Activated naive CD4-positive, alpha-beta T cell treated with anti-CD3 and anti-CD28 coated beads, Interleukin-2, amount 50 U/mL, for 72 hours (primary cell): Measurements from ENCODE around the gene C21orf91. TPM values are rescaled to one million over a fixed set of nuclear protein-coding genes. Genes with fewer than 3 reads are reported as not detected.

ENCODE experiments used
- ATAC-seq, 2 donors: fragments of 150-1000 bp; cut with Tn5 transposase; 2 replicates each; pipeline ENCODE4 v1.10.0; 2021; ENCODE audit warnings: mild to moderate bottlenecking in 2 of 2, moderate library complexity in 2 of 2
- DNase-seq, 2 donors: peaks; one replicate each; pipeline ENCODE4 v3.0.0; 2021 to 2022; ENCODE audit warnings: low spot score in 2 of 2
- H3K27ac Mint-ChIP-seq, 2 donors: one replicate each; pipeline ENCODE4 v1.8.0; 2022; ENCODE audit warnings: mild to moderate bottlenecking in 2 of 2, mixed read lengths in 2 of 2
- H3K36me3 Mint-ChIP-seq, 2 donors: one replicate each; pipeline ENCODE4 v1.8.0; 2022; ENCODE audit warnings: mixed read lengths in 2 of 2
- H3K9me3 Mint-ChIP-seq, 2 donors: one replicate each; pipeline ENCODE4 v1.8.0; 2022; ENCODE audit warnings: mixed read lengths in 2 of 2
- total RNA-seq, 2 donors: library from RNA; stranded (reverse); gene quantifications; one replicate each; pipeline ENCODE4 v1.2.3, GENCODE V29; 2022

The C21orf91 gene
- total RNA-seq, 2 donors from 2014 or later = 14.4 to 24.4 TPM

- peak overlapping the region in 1 of 2 donors; percentile 60 for H3K27ac Mint-ChIP-seq
- H3K36me3 Mint-ChIP-seq = peaks cover 39 to 72% of the 10 kb centered on the region in 2 donors
- DNase-seq (no peak), ATAC-seq (no peak)
- H3K9me3 Mint-ChIP-seq = peaks cover 6 to 13% of the 10 kb centered on the region in 2 donors
Measured at GRCh38 chr21:17813353-17813752, 5.8 kb downstream of the C21orf91 start.

GRCh38 chr21:17805966-17806365 is 13.2 kb downstream of the C21orf91 start:
- Mint-ChIP-seq H3K9me3 (peaks cover 12 to 27% of the 10 kb centered on the region in 2 donors), H3K36me3 (peaks cover 41 to 82% of the 10 kb centered on the region in 2 donors), H3K27ac (peak overlapping the region in 1 of 2 donors; percentile 61)
- ATAC-seq = no peak
- no peak for DNase-seq

- DNase-seq = no peak
- Mint-ChIP-seq H3K36me3 (peaks cover 29 to 62% of the 10 kb centered on the region in 2 donors), H3K9me3 (peaks cover 7 to 15% of the 10 kb centered on the region in 2 donors), H3K27ac (no peak overlapping the region)
- ATAC-seq = no peak
Measured at GRCh38 chr21:17803536-17803935, 15.6 kb downstream of the C21orf91 start.

- peak in 1 of 2 donors; percentile 69 for ATAC-seq
- H3K27ac Mint-ChIP-seq = no peak overlapping the region
- no peak for DNase-seq
Measured at GRCh38 chr21:17802572-17802971, 16.6 kb downstream of the C21orf91 start.

GRCh38 chr21:17799414-17800164 is 19.6 kb downstream of the C21orf91 start:
- no peak overlapping the region for H3K27ac Mint-ChIP-seq
- ATAC-seq = no peak
- H3K36me3 Mint-ChIP-seq = peaks cover 8 to 46% of the 10 kb centered on the region in 2 donors
- H3K9me3 Mint-ChIP-seq = no peaks in the 10 kb centered on the region
- DNase-seq = no peak

More at GRCh38 chr21:17802572-17802971, 16.6 kb downstream of the C21orf91 start:
- Mint-ChIP-seq H3K36me3 (peaks cover 19 to 52% of the 10 kb centered on the region in 2 donors), H3K9me3 (peaks cover 4 to 12% of the 10 kb centered on the region in 2 donors)

- Mint-ChIP-seq H3K36me3 (peaks cover 8 to 38% of the 10 kb centered on the region in 2 donors), H3K27ac (no peak overlapping the region), H3K9me3 (no peaks in the 10 kb centered on the region)
- ATAC-seq (no peak), DNase-seq (no peak)
Measured at GRCh38 chr21:17798796-17799195, 20.4 kb downstream of the C21orf91 start.

- H3K36me3 Mint-ChIP-seq = peaks cover 13 to 32% of the 10 kb centered on the region in 2 donors
- no peak overlapping the region for H3K27ac Mint-ChIP-seq
- no peaks in the 10 kb centered on the region for H3K9me3 Mint-ChIP-seq
- DNase-seq (no peak), ATAC-seq (no peak)
Measured at GRCh38 chr21:17797967-17798366, 21.2 kb downstream of the C21orf91 start.

GRCh38 chr21:17796503-17796902 is 22.7 kb downstream of the C21orf91 start:
- peak overlapping the region in 1 of 2 donors; percentile 55 for H3K27ac Mint-ChIP-seq
- DNase-seq (no peak), ATAC-seq (no peak)
- no peaks in the 10 kb centered on the region for H3K9me3 Mint-ChIP-seq
- peaks cover 5 to 26% of the 10 kb centered on the region in 2 donors for H3K36me3 Mint-ChIP-seq

GRCh38 chr21:17796037-17796403 is 23.1 kb downstream of the C21orf91 start:
- Mint-ChIP-seq H3K9me3 (no peaks in the 10 kb centered on the region), H3K27ac (peak overlapping the region; percentile 37 to 55), H3K36me3 (peaks cover 5 to 27% of the 10 kb centered on the region in 2 donors)
- DNase-seq (no peak), ATAC-seq (peak in 1 of 2 donors; percentile 70)

- Mint-ChIP-seq H3K9me3 (no peaks in the 10 kb centered on the region), H3K27ac (peak overlapping the region; percentile 37 to 55), H3K36me3 (peaks cover 5 to 27% of the 10 kb centered on the region in 2 donors)
- DNase-seq (no peak), ATAC-seq (peak in 1 of 2 donors; percentile 23)
Measured at GRCh38 chr21:17795146-17796036, 23.8 kb downstream of the C21orf91 start.

GRCh38 chr21:17794518-17795145 is 24.5 kb downstream of the C21orf91 start:
- peak overlapping the region; percentile 36 to 55 for H3K27ac Mint-ChIP-seq
- H3K9me3 Mint-ChIP-seq = no peaks in the 10 kb centered on the region
- H3K36me3 Mint-ChIP-seq = peaks cover 5 to 27% of the 10 kb centered on the region in 2 donors
- ATAC-seq = peak in 1 of 2 donors; percentile 13
- no peak for DNase-seq

GRCh38 chr21:17793246-17794123 is 25.7 kb downstream of the C21orf91 start:
- Mint-ChIP-seq H3K9me3 (no peaks in the 10 kb centered on the region), H3K27ac (peak overlapping the region in 1 of 2 donors; percentile 55), H3K36me3 (peaks cover 5 to 27% of the 10 kb centered on the region in 2 donors)
- ATAC-seq (peak; percentile 67 to 89), DNase-seq (no peak)

GRCh38 chr21:17789656-17790055 is 29.5 kb downstream of the C21orf91 start:
- Mint-ChIP-seq H3K9me3 (no peaks in the 10 kb centered on the region), H3K36me3 (peaks cover 15 to 29% of the 10 kb centered on the region in 2 donors), H3K27ac (peak overlapping the region in 1 of 2 donors; percentile 47)
- no peak for ATAC-seq
- DNase-seq = no peak

GRCh38 chr21:17789069-17789468 is 30.1 kb downstream of the C21orf91 start:
- no peaks in the 10 kb centered on the region for H3K9me3 Mint-ChIP-seq
- H3K36me3 Mint-ChIP-seq = peaks cover 15 to 29% of the 10 kb centered on the region in 2 donors
- ATAC-seq (no peak), DNase-seq (no peak)
- H3K27ac Mint-ChIP-seq = peak overlapping the region in 1 of 2 donors; percentile 47

- ATAC-seq = no peak
Measured at GRCh38 chr21:17786851-17787181, 32.3 kb downstream of the C21orf91 start.

More at GRCh38 chr21:17786851-17787181, 32.3 kb downstream of the C21orf91 start:
- peaks cover 10 to 28% of the 10 kb centered on the region in 2 donors for H3K36me3 Mint-ChIP-seq
- peak overlapping the region; percentile 70 to 91 for H3K27ac Mint-ChIP-seq
- H3K9me3 Mint-ChIP-seq = no peaks in the 10 kb centered on the region
- DNase-seq = no peak
